GM19035 (cell line): ENCODE measurements around the gene APOO.

Source experiments
- ATAC-seq: cut with Tn5 transposase; IDR thresholded peaks from one replicate; pipeline ENCODE4 v1.9.1; 2021; ENCODE audit not compliant: unreplicated experiment

Gene APOO

GRCh38 chrX:23788521-23788920, 119.2 kb downstream of the APOO start:
- no peak for ATAC-seq

DNA sequence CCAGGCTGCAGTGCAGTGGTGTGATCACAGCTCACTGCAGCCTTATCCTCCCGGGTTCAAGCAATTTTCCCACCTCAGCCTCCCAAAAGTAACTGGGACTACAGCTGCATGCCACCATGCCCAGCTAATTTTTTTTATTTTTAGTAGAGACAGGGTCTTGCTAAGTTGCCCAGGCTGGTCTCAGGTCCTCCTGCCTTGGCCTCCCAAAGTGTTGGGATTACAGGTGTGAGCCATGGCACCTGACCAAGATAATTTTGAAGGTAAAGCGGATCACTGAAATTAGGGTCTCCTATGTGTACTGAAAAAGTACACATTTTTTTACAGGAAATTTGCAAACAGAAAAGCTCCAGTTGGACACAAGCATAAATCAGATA, 120.0 kb downstream of the APOO start:
- no peak for ATAC-seq

- no peak for ATAC-seq
These were observed 121.4 kb downstream of the APOO start for GRCh38 chrX:23786268-23786815.

DNA sequence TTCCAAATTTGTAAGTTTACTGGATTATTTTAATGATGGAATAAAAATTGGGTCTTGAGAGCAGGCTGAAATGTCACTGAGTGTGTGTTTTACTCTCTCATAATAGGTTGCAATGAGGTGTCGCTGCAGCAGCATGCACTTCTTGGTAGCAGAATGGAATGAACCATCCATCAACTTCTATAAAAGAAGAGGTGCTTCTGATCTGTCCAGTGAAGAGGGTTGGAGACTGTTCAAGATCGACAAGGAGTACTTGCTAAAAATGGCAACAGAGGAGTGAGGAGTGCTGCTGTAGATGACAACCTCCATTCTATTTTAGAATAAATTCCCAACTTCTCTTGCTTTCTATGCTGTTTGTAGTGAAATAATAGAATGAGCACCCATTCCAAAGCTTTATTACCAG, 122.2 kb downstream of the APOO start:
- no peak for ATAC-seq

DNA sequence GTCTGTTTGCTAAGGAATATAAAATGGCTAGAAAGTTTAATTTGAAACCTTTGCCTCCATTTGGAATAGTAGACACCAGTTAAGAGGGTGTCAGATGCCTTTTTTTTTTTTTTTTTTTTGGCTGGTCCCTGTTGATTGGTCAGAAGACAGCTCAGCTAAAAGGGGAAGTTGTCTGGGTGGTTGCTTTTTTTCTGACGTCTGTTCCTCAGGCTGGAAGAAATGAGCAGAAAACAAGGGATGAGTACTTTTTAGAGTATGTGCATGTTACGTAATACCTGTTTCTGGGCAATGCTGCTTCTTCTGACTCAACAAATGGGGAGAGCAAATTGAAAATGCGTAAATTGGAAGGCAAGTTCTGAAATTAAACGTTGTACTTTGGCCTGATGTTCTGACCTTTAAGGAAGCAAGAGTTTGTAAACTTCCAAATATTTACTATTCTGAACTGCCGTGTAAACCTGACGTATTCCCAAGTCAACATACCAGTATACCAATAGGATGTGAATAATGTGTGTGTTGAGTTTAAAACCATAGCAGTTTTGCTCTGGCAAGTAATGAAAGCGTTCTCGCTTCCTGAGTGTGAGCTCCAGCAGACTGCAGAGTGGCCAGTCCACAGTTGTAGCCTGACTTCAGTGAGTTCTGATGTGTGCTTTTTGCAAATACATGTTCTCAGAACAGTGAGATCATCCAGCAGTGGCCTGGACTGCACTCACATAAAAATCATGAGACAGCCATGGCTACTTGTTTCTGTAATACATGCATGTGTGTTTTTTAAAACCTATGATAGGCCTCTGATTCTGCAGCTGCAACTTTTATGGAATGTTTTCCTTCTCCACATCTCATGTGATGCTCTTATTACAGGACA, 123.0 kb downstream of the APOO start:
- ATAC-seq = no peak

- ATAC-seq = no peak
These were observed 123.9 kb downstream of the APOO start for GRCh38 chrX:23783589-23784469.
